ENCODE measurements around the gene TBC1D13.

- TF ChIP-seq, protein P1, sequence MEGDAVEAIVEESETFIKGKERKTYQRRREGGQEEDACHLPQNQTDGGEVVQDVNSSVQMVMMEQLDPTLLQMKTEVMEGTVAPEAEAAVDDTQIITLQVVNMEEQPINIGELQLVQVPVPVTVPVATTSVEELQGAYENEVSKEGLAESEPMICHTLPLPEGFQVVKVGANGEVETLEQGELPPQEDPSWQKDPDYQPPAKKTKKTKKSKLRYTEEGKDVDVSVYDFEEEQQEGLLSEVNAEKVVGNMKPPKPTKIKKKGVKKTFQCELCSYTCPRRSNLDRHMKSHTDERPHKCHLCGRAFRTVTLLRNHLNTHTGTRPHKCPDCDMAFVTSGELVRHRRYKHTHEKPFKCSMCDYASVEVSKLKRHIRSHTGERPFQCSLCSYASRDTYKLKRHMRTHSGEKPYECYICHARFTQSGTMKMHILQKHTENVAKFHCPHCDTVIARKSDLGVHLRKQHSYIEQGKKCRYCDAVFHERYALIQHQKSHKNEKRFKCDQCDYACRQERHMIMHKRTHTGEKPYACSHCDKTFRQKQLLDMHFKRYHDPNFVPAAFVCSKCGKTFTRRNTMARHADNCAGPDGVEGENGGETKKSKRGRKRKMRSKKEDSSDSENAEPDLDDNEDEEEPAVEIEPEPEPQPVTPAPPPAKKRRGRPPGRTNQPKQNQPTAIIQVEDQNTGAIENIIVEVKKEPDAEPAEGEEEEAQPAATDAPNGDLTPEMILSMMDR (IDR thresholded peaks at IDR 0.05), result no peak
- no peak for TF ChIP-seq POLR2A (IDR thresholded peaks at IDR 0.05)
These were observed 21.6 kb upstream of the TBC1D13 start for GRCh38 chr9:128765499-128765898.
